DMS 273 (cell line): Measurements from ENCODE around the gene UPF2.
A peak's percentile ranks its signal among the peaks of the same experiment; 100 is the strongest.
"Not testable (repeated sequence)": the region's sequence is repeated elsewhere in the genome, so short reads cannot be mapped to it uniquely, and the experiment has no call there.

Experiments
- DNase-seq: peaks from one replicate; lab custom pipeline; 2025; ENCODE audit not compliant: unreplicated experiment; lab: John Stamatoyannopoulos, UW

The UPF2 gene

DNA sequence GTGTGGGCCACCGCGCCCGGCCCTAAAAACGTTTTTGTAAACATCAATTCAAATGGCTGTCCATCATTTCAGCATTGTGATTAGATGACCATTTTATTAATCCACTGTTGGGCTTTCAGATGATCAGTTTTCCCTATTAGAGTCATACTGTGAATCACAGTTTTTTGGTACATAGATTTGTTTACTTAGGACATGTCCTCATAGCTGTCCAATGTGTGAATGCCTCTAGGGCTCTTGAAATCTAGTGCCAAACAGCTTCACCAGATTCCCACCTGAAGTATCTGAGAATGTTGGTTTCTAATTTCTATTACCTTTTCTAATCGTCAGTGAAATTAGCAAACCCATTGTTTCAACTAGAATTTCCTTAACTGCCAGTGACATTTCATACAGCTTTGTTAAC lies 66.8 kb downstream of the UPF2 start:
- DNase-seq: no peak

GRCh38 chr10:11972523-11972922 lies 70.1 kb downstream of the UPF2 start:
- DNase-seq: not testable (repeated sequence)

DNA sequence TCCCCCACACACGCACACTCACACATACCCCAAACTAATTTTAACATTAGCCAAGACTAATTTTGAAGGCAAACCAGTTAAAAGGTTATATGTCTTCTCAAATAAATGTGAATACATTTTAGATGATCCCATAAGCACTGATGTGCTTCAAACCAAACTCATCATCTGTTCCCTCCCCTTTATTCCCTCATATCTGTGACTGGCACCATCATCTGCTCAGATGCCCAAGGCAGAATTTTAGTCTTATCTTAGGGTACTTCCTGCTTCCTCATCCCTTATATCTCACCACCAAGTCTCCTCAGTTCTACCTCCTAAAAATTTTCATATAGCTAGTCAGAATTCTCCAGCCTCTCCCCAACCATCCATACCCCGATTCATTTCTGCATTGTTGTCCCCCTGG lies 80.4 kb downstream of the UPF2 start:
- DNase-seq: no peak

GRCh38 chr10:11961771-11962170 lies 80.8 kb downstream of the UPF2 start:
- no peak for DNase-seq

GRCh38 chr10:11959966-11960365 lies 82.6 kb downstream of the UPF2 start:
- DNase-seq: no peak

GRCh38 chr10:11958956-11959355 lies 83.7 kb downstream of the UPF2 start:
- DNase-seq: no peak

DNA sequence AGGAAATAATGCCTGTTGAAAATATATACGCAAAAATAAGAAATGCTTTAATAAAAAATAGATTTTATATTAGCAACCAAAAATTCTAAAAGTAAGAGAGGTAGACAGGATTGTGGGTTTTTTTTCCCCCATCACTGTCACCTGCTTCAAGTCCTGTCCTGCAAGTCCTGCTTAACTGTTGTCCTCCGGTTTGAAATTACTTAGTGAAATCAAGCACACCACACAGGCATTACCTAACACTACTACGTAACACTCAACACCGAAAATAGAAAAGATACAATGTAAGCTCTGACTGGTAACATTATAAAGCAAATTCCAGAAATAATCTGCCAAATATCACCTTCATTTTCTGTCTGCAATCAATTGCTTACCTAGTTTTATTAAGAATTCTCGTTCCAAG lies 90.9 kb downstream of the UPF2 start:
- no peak for DNase-seq

DNA sequence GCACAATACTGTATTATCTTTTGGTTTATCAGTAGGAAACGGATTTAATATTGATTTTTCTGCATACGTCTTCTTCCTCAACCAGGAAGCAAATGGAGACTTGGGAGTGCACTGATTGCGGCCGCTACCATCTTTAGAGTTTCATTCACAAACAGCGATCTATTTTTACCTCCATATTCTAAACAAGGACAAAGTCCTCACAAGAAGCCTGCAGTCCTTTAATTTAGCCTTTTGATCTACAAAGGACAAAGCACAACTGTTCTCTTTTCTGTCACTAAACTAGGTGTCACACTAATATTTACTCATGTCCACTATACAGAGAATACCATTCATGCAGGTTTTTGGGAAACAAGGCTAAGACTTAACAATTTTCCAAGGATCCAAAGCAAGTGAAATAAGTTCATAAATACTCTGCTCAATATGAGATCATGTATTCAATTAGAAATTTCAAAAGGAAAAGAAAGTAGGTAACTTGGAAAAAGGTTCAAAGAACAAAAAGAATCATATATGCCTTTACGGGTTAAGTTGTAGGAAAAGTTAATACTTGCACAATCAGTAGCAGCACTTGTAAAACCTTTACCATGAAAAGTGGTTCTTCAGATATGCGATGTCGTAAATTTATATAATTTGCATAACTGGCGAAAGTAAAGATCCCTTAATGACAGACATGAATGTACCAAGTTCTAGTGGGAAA lies 92.1 kb downstream of the UPF2 start:
- no peak for DNase-seq

- DNase-seq: no peak
Measured at GRCh38 chr10:11949152-11949551, 93.5 kb downstream of the UPF2 start.

GRCh38 chr10:11946652-11947051 lies 96.0 kb downstream of the UPF2 start:
- no peak for DNase-seq

GRCh38 chr10:11936389-11937152 lies 106.0 kb downstream of the UPF2 start:
- DNase-seq: no peak

- peak; percentile 29 for DNase-seq
Measured at GRCh38 chr10:11934262-11934661, 108.3 kb downstream of the UPF2 start.

DNA sequence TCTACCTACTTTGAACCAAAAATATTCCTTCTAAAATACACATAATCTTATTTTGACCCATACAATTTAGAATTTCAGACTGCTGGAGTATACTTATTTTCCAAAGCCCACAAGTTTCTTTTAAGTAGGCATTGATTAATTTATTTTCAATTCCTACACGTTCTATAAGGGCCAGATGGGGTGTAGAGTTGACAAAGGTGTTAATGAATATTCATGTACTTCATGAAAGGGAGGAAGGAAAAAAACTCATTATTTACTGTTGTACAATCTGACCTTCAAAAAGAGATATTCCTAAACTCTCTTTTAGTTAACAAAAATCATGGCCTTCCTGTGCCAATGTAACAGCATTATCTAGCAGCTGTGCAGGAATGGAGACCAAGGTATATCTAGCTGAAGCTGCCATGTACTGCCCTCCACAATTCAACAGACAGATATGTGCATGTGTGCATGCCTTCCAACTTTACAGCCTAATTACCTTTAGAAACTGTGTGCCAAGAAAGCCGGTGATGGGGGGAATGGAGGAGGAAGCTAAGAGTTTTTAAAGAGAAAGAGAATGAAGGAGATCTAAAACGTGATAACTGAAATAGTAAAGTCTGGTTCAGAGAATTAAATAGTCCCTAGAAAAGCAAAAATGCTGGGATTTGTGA lies 108.9 kb downstream of the UPF2 start:
- peak; percentile 57 for DNase-seq

DNA sequence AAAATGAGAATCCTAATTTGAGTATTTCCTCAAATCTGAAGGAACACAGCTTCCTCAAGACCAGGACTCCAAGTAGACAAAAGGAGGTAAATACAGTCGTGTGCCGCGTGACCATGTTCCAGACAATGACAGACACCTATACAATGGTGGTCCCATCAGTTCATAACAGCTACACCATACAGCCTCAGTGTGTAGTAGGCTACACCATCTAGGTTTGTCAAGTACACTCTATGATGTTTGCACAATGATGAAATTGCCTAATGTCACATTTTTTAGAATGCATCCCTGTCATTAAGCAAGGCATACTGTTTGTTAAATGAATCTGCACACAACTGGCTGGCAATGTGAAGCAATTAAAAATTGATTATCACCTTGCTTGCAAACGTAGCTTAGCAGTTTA lies 111.6 kb downstream of the UPF2 start:
- no peak for DNase-seq

- no peak for DNase-seq
Measured at GRCh38 chr10:11930312-11930978, 112.2 kb downstream of the UPF2 start.

DNA sequence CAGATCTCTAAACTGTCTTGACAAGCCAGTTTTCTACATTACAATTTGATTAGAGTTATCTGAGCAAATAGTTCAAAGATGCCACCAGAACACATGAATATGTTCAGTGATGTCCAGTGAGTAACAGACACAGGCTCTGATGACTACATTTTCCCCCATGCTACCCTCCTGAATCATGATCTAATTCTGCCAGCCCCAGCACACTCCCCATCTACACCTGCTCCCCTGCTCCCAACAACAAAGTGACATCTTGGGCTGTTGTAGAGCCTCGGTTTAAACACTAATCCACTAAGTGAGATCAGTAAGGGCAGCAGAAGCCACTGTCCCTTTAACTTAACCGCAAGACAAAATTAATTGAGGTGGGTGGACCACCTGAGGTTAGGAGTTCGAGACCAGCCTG lies 114.9 kb downstream of the UPF2 start:
- no peak for DNase-seq

- no peak for DNase-seq
Measured at GRCh38 chr10:11921800-11922392, 120.7 kb downstream of the UPF2 start.

DNA sequence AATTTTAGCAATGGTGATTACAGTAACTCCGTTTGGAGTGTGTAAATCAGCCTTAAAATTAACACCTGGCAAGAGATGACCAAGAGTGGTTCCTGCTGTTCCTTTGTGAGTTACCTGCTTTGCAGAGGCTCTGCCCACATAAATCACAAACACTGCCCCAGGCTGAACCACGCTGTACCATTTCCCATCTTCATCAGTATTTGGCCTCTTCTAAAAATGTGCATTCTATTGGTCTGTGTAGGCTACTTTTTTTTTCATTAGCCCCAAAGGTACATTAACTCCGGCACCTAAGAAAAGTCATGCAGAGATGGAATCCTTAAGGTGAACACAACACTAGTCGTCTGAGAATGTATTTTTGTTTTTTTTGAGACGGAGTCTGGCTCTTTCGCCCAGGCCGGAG lies 123.3 kb downstream of the UPF2 start:
- DNase-seq: no peak

GRCh38 chr10:11918384-11918783 lies 124.2 kb downstream of the UPF2 start:
- no peak for DNase-seq

- DNase-seq: no peak
Measured at GRCh38 chr10:11913079-11913641, 129.4 kb downstream of the UPF2 start.

- DNase-seq: no peak
Measured at GRCh38 chr10:11910102-11910501, 132.5 kb downstream of the UPF2 start.
